GM18909 (cell line): Measurements from ENCODE around the gene CDH24.

Source experiments
- ATAC-seq: cut with Tn5 transposase; IDR thresholded peaks from one replicate; pipeline ENCODE4 v1.9.1; 2021; ENCODE audit warnings: mild to moderate bottlenecking; ENCODE audit not compliant: unreplicated experiment, poor library complexity

The CDH24 gene

GRCh38 chr14:23091294-23092225 lies 34.2 kb upstream of the CDH24 start:
- no peak for ATAC-seq

- ATAC-seq = no peak
Observed at GRCh38 chr14:23090254-23090636, 32.9 kb upstream of the CDH24 start.

GRCh38 chr14:23089498-23090253 lies 32.4 kb upstream of the CDH24 start:
- ATAC-seq = no peak

GRCh38 chr14:23086565-23086964 lies 29.2 kb upstream of the CDH24 start:
- no peak for ATAC-seq

GRCh38 chr14:23085458-23085857 lies 28.1 kb upstream of the CDH24 start:
- no peak for ATAC-seq

GRCh38 chr14:23080474-23080873 lies 23.2 kb upstream of the CDH24 start:
- no peak for ATAC-seq

- ATAC-seq = no peak
Observed at GRCh38 chr14:23079716-23080115, 22.4 kb upstream of the CDH24 start.

- no peak for ATAC-seq
Observed at GRCh38 chr14:23078692-23079116, 21.4 kb upstream of the CDH24 start.

GRCh38 chr14:23077962-23078361 lies 20.6 kb upstream of the CDH24 start:
- no peak for ATAC-seq

GRCh38 chr14:23076785-23077408 lies 19.6 kb upstream of the CDH24 start:
- no peak for ATAC-seq

GRCh38 chr14:23074906-23075305 lies 17.6 kb upstream of the CDH24 start:
- ATAC-seq = no peak

GRCh38 chr14:23071921-23072539 lies 14.7 kb upstream of the CDH24 start:
- ATAC-seq = no peak

GRCh38 chr14:23071244-23071920 lies 14.1 kb upstream of the CDH24 start:
- peak; percentile 84 for ATAC-seq

- ATAC-seq = no peak
Observed at GRCh38 chr14:23070262-23071129, 13.2 kb upstream of the CDH24 start.

- ATAC-seq = no peak
Observed at GRCh38 chr14:23069413-23069806, 12.1 kb upstream of the CDH24 start.

- ATAC-seq = peak; percentile 68
Observed at GRCh38 chr14:23068789-23069412, 11.6 kb upstream of the CDH24 start.

GRCh38 chr14:23067847-23068788 lies 10.8 kb upstream of the CDH24 start:
- no peak for ATAC-seq
